LNCaP clone FGC (cell line): ENCODE measurements around the gene PTGS1.

Experiments used
- DNase-seq: peaks from one replicate; pipeline ENCODE4 v3.0.0-alpha.2; 2011; ENCODE audit warnings: low read depth
- H3K4me3 ChIP-seq: 2 replicates; pipeline ENCODE4 v1.5.1; 2011; ENCODE audit warnings: mild to moderate bottlenecking, low read depth, low read length, control low read depth
- TF ChIP-seq, protein P1 (sequence below): IDR thresholded peaks from 2 replicates; pipeline ENCODE4 v1.5.1; 2012; ENCODE audit warnings: mild to moderate bottlenecking; ENCODE audit not compliant: control insufficient read depth, insufficient read depth; ENCODE audit errors: extremely low read depth

PTGS1 gene

GRCh38 chr9:122332083-122332482 lies 38.7 kb upstream of the PTGS1 start:
- TF ChIP-seq, protein P1, sequence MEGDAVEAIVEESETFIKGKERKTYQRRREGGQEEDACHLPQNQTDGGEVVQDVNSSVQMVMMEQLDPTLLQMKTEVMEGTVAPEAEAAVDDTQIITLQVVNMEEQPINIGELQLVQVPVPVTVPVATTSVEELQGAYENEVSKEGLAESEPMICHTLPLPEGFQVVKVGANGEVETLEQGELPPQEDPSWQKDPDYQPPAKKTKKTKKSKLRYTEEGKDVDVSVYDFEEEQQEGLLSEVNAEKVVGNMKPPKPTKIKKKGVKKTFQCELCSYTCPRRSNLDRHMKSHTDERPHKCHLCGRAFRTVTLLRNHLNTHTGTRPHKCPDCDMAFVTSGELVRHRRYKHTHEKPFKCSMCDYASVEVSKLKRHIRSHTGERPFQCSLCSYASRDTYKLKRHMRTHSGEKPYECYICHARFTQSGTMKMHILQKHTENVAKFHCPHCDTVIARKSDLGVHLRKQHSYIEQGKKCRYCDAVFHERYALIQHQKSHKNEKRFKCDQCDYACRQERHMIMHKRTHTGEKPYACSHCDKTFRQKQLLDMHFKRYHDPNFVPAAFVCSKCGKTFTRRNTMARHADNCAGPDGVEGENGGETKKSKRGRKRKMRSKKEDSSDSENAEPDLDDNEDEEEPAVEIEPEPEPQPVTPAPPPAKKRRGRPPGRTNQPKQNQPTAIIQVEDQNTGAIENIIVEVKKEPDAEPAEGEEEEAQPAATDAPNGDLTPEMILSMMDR: no peak
- H3K4me3 ChIP-seq: no peak overlapping the region
- DNase-seq: no peak

DNA sequence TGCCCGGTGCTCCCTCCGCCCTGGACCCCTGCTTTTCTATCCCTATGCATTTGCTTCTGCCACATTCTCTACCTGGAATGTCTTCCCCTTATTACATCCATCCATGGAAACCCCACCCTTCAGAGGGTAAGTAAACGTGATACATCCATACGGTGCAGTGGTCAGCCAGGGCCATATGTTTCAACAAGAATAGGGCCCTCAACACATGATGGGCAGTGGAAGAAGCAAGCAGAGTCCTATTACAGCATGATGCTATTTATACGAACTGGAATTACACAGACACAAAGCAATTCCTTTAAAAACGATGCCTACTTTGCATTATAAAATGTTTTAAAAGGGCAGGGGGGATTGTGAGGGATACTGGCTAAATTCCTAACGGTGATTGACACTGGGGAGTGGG lies 38.2 kb upstream of the PTGS1 start:
- no peak overlapping the region for H3K4me3 ChIP-seq
- DNase-seq: no peak
- TF ChIP-seq, protein P1: no peak

GRCh38 chr9:122333169-122333808 lies 37.5 kb upstream of the PTGS1 start:
- no peak overlapping the region for H3K4me3 ChIP-seq
- DNase-seq: no peak
- TF ChIP-seq, protein P1: no peak

DNA sequence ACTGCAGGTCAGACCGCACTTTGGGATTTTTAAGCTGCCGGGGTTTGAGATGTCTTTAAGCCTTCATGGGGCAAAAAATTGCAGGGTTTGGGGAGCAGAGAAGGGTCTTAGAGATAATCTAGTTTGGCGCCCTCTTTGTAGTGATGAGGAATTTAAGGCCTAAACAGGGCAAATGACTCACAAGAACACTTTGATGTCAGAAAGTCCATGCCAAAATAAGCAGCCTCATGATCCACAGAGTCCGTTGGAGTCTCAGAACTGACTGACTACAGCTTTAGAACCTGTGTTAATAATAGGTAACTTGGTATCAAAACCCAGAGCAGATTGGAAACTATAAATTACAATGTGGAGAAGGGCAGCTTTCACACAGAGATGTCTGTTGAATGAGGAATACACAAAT lies 35.9 kb upstream of the PTGS1 start:
- TF ChIP-seq, protein P1: no peak
- no peak overlapping the region for H3K4me3 ChIP-seq
- no peak for DNase-seq

DNA sequence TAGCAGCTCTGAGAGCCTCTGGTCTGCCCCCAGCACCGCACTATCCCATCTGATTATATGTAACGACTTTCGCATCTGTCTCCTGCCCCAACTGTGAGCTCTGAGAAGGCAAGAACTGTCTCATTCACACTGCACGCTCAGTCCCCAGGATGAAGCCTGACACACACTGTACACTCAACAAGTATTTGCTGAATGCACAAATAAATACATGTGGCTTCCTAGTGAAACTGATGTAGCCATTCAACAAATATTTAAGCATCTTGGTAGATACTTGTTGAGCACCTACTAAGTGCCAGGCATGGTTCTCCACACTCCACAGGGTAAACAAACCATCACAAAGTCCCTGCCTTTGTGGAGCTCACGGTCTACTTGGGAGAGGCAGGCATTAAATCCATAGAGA lies 34.6 kb upstream of the PTGS1 start:
- no peak for DNase-seq
- H3K4me3 ChIP-seq: no peak overlapping the region
- TF ChIP-seq, protein P1: no peak

DNA sequence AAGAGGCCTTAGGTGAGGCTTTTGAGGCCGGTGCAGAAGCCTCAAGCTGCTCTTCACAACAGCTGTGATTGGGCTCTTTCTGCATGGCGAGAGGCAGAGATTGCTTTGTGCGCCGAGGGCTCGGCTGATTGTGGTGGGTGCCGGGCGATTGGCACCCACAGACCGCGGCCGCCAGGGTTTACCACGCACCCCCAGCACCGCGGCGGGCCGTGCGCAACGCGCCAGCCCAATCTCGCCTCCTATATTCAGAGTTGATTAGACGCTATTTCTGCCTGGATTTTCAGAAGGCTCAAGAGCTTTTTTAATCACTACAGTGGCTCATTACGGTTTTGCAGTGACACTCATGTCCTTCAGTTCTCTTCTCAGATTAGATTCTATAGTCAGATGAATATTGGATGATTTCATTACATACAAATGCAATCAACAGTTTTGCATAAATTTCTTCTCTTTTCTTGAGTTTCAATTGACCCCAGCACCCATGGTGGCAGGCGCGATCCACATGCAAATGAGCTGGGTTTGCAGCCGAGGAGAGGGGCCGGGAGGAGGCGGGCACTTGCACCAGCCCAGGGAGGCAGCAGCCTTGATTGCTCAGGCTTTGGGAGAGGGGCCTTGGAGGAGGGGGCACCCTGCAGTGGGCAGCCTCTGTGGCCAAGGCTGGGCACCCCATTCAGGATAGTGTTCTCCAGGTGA lies 33.8 kb upstream of the PTGS1 start:
- TF ChIP-seq, protein P1: no peak
- no peak for DNase-seq
- H3K4me3 ChIP-seq: no peak overlapping the region

GRCh38 chr9:122337556-122337929 lies 33.3 kb upstream of the PTGS1 start:
- H3K4me3 ChIP-seq: no peak overlapping the region
- DNase-seq: no peak
- TF ChIP-seq, protein P1: no peak
